ENCODE measurements around the gene METTL4. TPM values are rescaled to one million over a fixed set of nuclear protein-coding genes. Genes with fewer than 3 reads are reported as not detected.

METTL4 gene
- total and polyA plus RNA-seq, 8 donors = 1.9 to 6.3 (median 2.9) TPM

GRCh38 chr18:2502880-2503279, 68.4 kb downstream of the METTL4 start:
- no peaks in the 10 kb centered on the region for H3K36me3 ChIP-seq

GRCh38 chr18:2502394-2502793, 68.9 kb downstream of the METTL4 start:
- FAIRE-seq = no peak
- no peak for TF ChIP-seq CTCF (IDR thresholded peaks at IDR 0.05)
- intact Hi-C loops (cut with DNase I) = no loop called here
- no peak overlapping the region for H3K4me3 ChIP-seq
- ATAC-seq = peak in 3 of 4 donors; percentile 70 to 78 (median 75)
- no peaks in the 10 kb centered on the region for H3K27me3 ChIP-seq
- no peaks in the 10 kb centered on the region for H3K4me1 ChIP-seq
- WGBS, 2 donors = 29 to 30% methylated on average over 3 of the region's 3 CpGs
- peak in 2 of 6 donors; percentile 11 to 25 for DNase-seq
- no peak overlapping the region for H3K27ac ChIP-seq
- no peaks in the 10 kb centered on the region for H3K9me3 ChIP-seq
- no peaks in the 10 kb centered on the region for H3K36me3 ChIP-seq

More at GRCh38 chr18:2502880-2503279, 68.4 kb downstream of the METTL4 start:
- intact Hi-C loops (cut with DNase I) = no loop called here
- Histone ChIP-seq H3K9me3 (no peaks in the 10 kb centered on the region), H3K27ac (no peak overlapping the region), H3K4me1 (no peaks in the 10 kb centered on the region), H3K4me3 (no peak overlapping the region), H3K27me3 (no peaks in the 10 kb centered on the region)
- no peak for TF ChIP-seq CTCF (IDR thresholded peaks at IDR 0.05)
- DNase-seq (no peak), ATAC-seq (no peak), FAIRE-seq (no peak)
- 97 to 100% methylated on average over 1 of the region's 1 CpG for WGBS, 2 donors

DNA sequence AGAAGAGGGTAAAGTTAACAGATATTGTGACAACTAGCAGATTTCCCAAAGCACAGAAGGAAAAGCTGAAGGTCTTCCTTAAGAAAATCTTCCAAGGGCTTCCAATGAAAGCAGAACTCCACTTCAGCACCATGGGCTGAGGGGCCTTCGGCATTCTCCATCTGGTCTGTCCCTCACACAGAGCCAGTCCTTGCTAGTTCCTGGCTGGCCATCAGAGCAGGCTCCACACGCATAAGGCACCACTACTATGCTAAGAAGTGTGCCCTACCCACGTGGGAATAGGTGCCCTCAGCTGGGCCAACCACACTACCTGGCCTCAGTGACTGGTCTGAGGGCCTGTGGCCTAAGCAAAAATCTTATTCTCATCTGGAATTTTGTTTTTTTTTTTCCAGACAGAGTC, 73.5 kb downstream of the METTL4 start:
- DNase-seq = no peak
- intact Hi-C loops (cut with DNase I) = no loop called here
- Histone ChIP-seq H3K4me3 (no peak overlapping the region), H3K27ac (no peak overlapping the region), H3K27me3 (no peaks in the 10 kb centered on the region), H3K4me1 (no peaks in the 10 kb centered on the region), H3K36me3 (no peaks in the 10 kb centered on the region), H3K9me3 (no peaks in the 10 kb centered on the region)
- TF ChIP-seq CTCF (IDR thresholded peaks at IDR 0.05) = no peak
- no peak for ATAC-seq
- WGBS, 2 donors = 71 to 80% methylated on average over 3 of the region's 3 CpGs
- no peak for FAIRE-seq

DNA sequence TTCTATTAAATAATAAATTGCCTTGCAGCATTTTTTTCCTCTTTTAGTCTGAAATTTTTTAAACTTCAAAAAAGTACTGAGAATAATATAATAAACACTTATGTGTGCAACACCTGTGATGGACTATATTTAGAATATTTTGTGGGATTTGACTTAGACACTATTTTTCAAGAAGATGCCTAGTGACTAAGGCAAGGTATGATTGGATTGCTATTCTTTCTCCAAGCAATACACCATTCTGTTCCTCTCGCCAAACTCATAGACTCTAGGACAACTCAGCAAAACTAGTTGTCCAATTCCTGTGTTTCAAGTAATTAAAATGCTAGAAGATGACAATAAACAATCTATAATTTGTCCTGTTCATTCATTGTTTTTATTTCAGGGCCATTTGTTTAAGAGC, 75.9 kb downstream of the METTL4 start:
- H3K27me3 ChIP-seq = no peaks in the 10 kb centered on the region
- ATAC-seq = no peak
- H3K27ac ChIP-seq = no peak overlapping the region
- H3K4me1 ChIP-seq = no peaks in the 10 kb centered on the region
- WGBS, 2 donors = 95 to 100% methylated on average over 1 of the region's 1 CpG
- no peak overlapping the region for H3K4me3 ChIP-seq
- no peak for FAIRE-seq
- H3K9me3 ChIP-seq = no peaks in the 10 kb centered on the region
- intact Hi-C loops (cut with DNase I) = no loop called here
- no peak for DNase-seq
- no peak for TF ChIP-seq CTCF (IDR thresholded peaks at IDR 0.05)
- H3K36me3 ChIP-seq = no peaks in the 10 kb centered on the region

DNA sequence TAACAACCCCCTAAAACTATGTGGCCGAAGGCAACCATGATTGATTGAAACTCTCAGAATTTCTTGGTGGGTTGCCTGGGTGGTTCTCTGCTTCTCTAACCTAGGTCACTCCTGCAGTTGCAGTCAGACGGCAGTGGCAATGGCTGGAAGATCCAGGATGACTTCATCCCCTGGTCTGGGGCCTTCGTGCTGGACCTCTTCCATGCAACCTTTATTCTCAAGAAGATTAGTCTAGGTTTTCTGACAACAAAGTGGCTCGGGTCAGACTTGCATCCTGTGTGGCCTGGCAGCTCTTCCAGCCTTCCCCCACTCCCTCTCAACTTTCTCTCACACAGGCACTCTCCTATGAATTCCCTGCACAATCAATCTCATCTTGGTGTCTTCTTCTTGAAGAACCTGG, 76.4 kb downstream of the METTL4 start:
- Histone ChIP-seq H3K4me1 (no peaks in the 10 kb centered on the region), H3K27ac (no peak overlapping the region), H3K9me3 (no peaks in the 10 kb centered on the region), H3K36me3 (no peaks in the 10 kb centered on the region), H3K4me3 (no peak overlapping the region), H3K27me3 (no peaks in the 10 kb centered on the region)
- ATAC-seq = no peak
- DNase-seq = no peak
- no peak for FAIRE-seq
- 69 to 73% methylated on average over 4 of the region's 4 CpGs for WGBS, 2 donors
- intact Hi-C loops (cut with DNase I) = no loop called here
- TF ChIP-seq CTCF (IDR thresholded peaks at IDR 0.05) = no peak

Other genes starting within 250 kb of the METTL4 start
- 1 to 10 TPM in 1 of 6 donors, under 1 TPM in 3, not detected in 2; 0.06 to 1.5 (median 0.59) TPM for gene NDC80, start 52 bp upstream of the METTL4 start, total RNA-seq
- under 1 TPM; 0.09 to 0.87 TPM for gene NDC80, start 52 bp upstream of the METTL4 start, polyA plus RNA-seq
- 10 to 100 TPM; 22.9 to 32.7 (median 26.6) TPM for gene SMCHD1, start 84.2 kb upstream of the METTL4 start, total RNA-seq
- 10 to 100 TPM in 1 of 2 donors, 1 to 10 TPM in 1; 6.6 to 10.6 TPM for gene SMCHD1, start 84.2 kb upstream of the METTL4 start, polyA plus RNA-seq